HUES6 (cell line): ENCODE data around the gene FUZ.
A peak's percentile ranks its signal among the peaks of the same experiment; 100 is the strongest.

Experiments used
- H3K27ac ChIP-seq: 2 replicates; pipeline ENCODE4 v1.7.0; 2013; ENCODE audit warnings: low read depth, mild to moderate bottlenecking, low read length, inconsistent platforms
- H3K27me3 ChIP-seq: 2 replicates; pipeline ENCODE4 v1.6.1; 2013; ENCODE audit warnings: low read length; ENCODE audit not compliant: control insufficient read depth, insufficient read depth
- H3K36me3 ChIP-seq: 2 replicates; pipeline ENCODE4 v1.6.1; 2013; ENCODE audit warnings: low read length; ENCODE audit not compliant: control insufficient read depth, insufficient read depth
- H3K4me1 ChIP-seq: 2 replicates; pipeline ENCODE4 v1.6.1; 2013; ENCODE audit warnings: low read length; ENCODE audit not compliant: control insufficient read depth, insufficient read depth
- H3K4me3 ChIP-seq: 2 replicates; pipeline ENCODE4 v1.5.1; 2013; ENCODE audit warnings: low read depth, low read length
- H3K9ac ChIP-seq: one replicate; pipeline ENCODE4 v1.6.1; 2013; ENCODE audit warnings: mild to moderate bottlenecking, low read length
- H3K9me3 ChIP-seq: 2 replicates; pipeline ENCODE4 v1.6.1; 2013; ENCODE audit warnings: low read depth, low read length; ENCODE audit not compliant: control insufficient read depth, insufficient read depth

Gene FUZ

DNA sequence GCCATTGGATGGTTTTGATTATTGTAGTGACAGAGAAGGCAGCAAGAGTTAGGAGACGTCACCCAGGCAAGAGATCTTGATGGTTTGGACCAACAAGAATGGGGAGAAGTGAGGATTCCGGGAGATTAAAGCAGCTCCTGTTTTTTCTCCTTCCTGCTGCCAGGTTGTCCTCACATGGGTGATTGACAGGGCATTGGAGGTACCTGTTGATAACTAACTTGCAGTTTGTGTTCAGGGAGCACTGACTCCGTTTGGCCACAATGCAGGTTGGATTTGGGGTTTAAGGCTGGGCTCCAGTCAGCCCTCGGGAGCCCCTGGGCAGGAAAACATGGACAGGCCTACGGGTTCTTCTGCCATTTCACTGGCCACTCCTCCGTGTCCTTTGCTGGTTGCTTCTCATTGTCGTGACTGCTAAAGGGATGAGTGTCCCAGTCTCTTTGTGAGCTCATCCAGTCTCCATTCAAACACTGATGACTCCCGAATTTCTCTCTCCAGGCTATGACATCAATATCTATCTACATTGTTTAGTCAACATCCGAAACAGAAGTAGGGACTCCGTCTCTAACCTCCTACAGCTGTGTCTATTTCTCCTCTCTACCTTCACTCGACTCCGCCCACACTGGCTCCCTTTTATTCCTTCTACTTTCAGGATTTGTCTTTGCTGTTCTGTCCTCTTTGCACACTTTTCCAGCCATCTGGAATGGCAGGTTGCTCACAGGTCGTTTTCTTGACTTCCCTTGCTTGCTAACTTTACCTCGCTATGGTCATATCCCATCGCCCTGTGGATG is 36.5 kb upstream of the FUZ start:
- Histone ChIP-seq H3K9ac (peak overlapping the region; percentile 88), H3K9me3 (no peaks in the 10 kb centered on the region; the same call in 1 of the 2 replicates), H3K4me1 (peaks cover 12% of the 10 kb centered on the region; the same call in 1 of the 2 replicates), H3K27me3 (no peaks in the 10 kb centered on the region), H3K4me3 (peak overlapping the region; percentile 80), H3K36me3 (peaks cover 12% of the 10 kb centered on the region), H3K27ac (no peak overlapping the region)

GRCh38 chr19:49848938-49849337 is 35.8 kb upstream of the FUZ start:
- H3K27ac ChIP-seq = no peak overlapping the region
- peaks cover 5% of the 10 kb centered on the region; the same call in 1 of the 2 replicates for H3K36me3 ChIP-seq
- H3K4me1 ChIP-seq = peaks cover 12% of the 10 kb centered on the region; the same call in 1 of the 2 replicates
- H3K9me3 ChIP-seq = no peaks in the 10 kb centered on the region; the same call in 1 of the 2 replicates
- H3K27me3 ChIP-seq = no peaks in the 10 kb centered on the region
- H3K4me3 ChIP-seq = no peak overlapping the region
- H3K9ac ChIP-seq = no peak overlapping the region

DNA sequence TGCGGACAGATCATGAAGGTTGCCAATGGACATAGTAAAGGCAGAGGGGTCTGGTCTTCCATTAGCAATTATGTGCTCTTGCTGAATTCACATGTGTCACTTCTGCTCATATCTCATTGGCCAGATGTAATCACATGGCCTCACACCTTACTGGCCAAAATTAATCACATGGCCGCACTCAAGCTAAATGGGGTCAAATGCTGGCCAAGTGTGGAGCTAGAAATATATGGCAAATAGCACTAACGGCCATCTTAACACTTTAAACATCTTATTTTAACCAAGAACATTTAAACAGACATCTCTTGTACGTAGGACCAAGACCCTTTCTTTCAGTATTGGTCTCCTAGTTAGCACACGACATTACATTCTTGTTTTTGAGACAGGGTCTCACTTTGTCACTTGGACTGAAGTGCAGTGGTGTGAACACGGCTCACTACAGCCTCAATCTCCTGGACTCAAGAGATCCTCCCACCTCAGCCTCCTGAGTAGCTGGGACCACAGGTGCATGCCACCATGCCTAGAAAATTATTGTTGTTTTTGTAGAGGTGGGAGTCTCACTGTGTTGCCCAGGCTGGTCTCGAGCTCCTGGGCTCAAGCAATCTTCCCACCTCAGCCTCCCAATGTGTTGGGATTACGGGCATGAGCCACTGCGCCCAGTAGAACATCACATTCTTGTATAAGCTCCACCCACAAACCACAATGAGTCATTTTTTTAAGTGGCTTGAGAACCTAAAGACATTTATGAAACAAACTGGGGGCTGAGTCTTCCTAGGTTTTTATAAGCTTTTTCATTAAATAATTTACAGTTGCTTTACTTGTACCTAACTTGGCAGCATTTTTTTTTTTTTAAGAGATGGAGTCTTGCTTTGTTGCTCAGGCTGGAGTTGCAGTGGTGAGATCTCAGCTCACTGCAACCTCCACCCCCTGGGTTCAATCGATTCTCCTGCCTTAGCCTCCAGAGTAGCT is 34.9 kb upstream of the FUZ start:
- H3K27ac ChIP-seq = no peak overlapping the region
- H3K9ac ChIP-seq = no peak overlapping the region

GRCh38 chr19:49846408-49846807 is 33.3 kb upstream of the FUZ start:
- Histone ChIP-seq H3K27me3 (no peaks in the 10 kb centered on the region), H3K9me3 (no peaks in the 10 kb centered on the region; the same call in 1 of the 2 replicates), H3K9ac (no peak overlapping the region), H3K4me1 (0 out of 2 replicates have a peak, but pooled peaks cover 3% of the 10 kb centered on the region), H3K36me3 (peaks cover 5% of the 10 kb centered on the region; the same call in 1 of the 2 replicates), H3K4me3 (no peak overlapping the region), H3K27ac (no peak overlapping the region)

More for the DNA sequence above, 34.9 kb upstream of the FUZ start:
- Histone ChIP-seq H3K27me3 (no peaks in the 10 kb centered on the region), H3K4me3 (no peak overlapping the region), H3K36me3 (peaks cover 5% of the 10 kb centered on the region; the same call in 1 of the 2 replicates), H3K4me1 (peaks cover 12% of the 10 kb centered on the region; the same call in 1 of the 2 replicates), H3K9me3 (no peaks in the 10 kb centered on the region; the same call in 1 of the 2 replicates)

DNA sequence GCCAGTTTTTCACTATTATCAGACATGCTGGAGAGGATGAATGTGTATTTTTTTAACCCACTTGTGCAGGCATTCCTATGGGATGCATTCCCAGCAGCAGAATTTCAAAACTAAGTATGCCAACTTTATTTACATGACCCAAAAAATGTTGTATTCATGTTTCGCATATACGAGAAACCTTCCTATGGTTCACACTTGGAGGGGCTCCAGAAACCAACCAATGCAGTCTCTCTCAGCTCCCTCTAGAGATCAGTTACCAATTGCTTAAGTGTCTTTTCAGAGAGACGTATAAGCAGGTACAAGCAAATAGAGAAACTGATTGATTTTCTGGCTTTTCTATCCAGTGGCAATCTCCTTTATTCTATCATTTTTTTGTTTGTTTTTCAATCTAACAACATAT is 32.3 kb upstream of the FUZ start:
- H3K36me3 ChIP-seq = peaks cover 12% of the 10 kb centered on the region; the same call in 1 of the 2 replicates
- no peak overlapping the region for H3K4me3 ChIP-seq
- 0 out of 2 replicates have a peak, but pooled peaks cover 3% of the 10 kb centered on the region for H3K4me1 ChIP-seq
- no peaks in the 10 kb centered on the region for H3K27me3 ChIP-seq
- H3K9ac ChIP-seq = no peak overlapping the region
- no peaks in the 10 kb centered on the region; the same call in 1 of the 2 replicates for H3K9me3 ChIP-seq
- no peak overlapping the region for H3K27ac ChIP-seq

DNA sequence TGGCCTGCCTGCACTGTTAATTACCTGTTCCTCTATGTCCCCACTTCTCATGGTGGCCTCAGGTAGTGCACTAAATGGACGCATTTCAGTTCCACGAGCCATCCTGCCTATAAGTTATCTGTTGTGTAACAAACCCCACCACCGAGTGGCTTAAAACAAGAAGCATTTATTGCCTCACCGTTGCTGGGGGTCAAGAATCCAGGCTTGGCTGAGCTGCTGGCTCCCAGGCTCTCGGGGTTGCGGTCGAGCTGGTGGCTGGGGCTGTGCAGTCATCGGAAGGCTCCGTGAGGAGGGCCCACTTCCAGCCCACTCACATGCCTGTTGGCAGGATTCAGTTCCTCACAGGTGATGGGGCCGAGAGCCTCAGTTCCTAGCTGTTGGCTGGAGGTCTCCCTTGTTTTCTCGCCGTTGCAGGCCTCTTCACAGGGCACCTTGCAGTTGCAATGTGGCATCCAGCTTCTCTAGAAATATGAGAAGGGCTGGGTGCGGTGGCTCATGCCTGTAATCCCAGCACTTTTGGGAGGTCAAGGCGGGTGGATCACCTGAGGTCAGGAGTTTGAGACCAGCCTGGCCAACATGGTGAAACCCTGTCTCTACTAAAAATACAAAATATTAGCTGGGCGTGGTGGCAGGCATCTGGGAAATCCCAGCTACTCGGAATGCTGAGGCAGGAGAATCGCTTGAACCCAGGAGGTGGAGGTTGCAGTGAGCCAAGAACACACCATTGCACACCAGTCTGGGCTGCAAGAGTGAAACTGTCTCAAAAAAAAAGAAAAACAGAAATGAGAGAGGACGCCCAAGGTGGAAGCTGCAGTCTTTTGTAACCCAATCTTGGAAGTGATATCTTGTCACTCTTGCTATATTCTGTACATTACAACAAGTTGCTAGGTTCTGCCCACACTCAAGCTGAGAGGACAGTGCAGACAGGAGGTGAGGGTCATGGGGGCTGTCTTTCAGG is 31.3 kb upstream of the FUZ start:
- no peak overlapping the region for H3K9ac ChIP-seq
- H3K4me3 ChIP-seq = no peak overlapping the region
- H3K27ac ChIP-seq = no peak overlapping the region
- no peaks in the 10 kb centered on the region for H3K27me3 ChIP-seq
- no peaks in the 10 kb centered on the region; the same call in 1 of the 2 replicates for H3K9me3 ChIP-seq
- no peaks in the 10 kb centered on the region for H3K4me1 ChIP-seq
- H3K36me3 ChIP-seq = peaks cover 19% of the 10 kb centered on the region

- Histone ChIP-seq H3K4me1 (no peaks in the 10 kb centered on the region), H3K27ac (no peak overlapping the region), H3K27me3 (no peaks in the 10 kb centered on the region), H3K4me3 (no peak overlapping the region), H3K9ac (no peak overlapping the region), H3K36me3 (peaks cover 27% of the 10 kb centered on the region), H3K9me3 (no peaks in the 10 kb centered on the region)
Observed at GRCh38 chr19:49843265-49843664, 30.2 kb upstream of the FUZ start.

DNA sequence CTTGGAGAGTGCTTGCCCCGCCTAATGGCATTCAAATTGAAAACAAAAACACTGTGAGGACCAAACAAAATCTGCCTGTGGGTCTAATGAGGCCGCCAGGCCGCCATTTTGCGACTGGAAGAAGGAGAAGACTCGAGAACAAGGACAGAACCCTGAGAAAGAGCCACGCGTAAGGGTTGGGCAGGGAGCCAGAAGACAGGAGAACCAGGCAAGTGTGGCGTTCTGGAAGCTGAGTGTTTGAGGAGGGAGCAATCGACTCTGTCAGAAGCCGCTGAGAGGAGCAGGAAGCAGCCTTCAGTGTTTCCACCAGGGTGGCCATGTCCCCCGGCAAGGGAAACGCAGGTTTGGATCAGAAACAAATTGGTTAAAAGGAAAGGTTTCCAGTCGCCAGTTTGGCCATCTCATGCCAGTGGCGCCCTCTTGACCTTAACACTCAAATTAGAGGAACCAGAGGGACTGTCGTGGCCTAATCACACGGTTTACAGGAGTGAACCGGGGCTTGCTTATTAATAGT is 27.7 kb upstream of the FUZ start:
- Histone ChIP-seq H3K27ac (no peak overlapping the region), H3K9ac (no peak overlapping the region), H3K9me3 (no peaks in the 10 kb centered on the region), H3K4me3 (no peak overlapping the region), H3K4me1 (no peaks in the 10 kb centered on the region), H3K27me3 (no peaks in the 10 kb centered on the region), H3K36me3 (peaks cover 49% of the 10 kb centered on the region)

DNA sequence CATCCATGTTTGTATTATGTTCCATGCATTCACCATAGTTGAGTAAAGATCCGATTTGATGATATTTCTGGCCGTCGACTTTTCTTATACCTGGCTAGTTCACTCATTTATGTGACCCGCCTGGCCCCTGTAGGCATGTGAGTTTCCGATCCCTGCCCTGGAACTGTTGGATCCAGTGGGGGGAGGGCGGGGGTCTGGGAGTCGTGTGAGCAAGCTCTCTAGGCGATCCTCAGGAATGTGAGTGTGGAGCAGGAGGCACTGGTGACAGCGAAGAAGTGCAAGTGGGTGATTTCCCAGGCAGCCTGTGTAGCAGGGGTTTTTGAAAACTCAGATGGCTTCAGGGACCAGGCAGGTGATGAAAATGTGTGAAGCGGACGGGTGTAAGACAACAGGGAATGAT is 27.2 kb upstream of the FUZ start:
- Histone ChIP-seq H3K9me3 (no peaks in the 10 kb centered on the region), H3K4me1 (no peaks in the 10 kb centered on the region), H3K9ac (no peak overlapping the region), H3K27ac (no peak overlapping the region), H3K27me3 (no peaks in the 10 kb centered on the region), H3K4me3 (no peak overlapping the region), H3K36me3 (peaks cover 54% of the 10 kb centered on the region)

DNA sequence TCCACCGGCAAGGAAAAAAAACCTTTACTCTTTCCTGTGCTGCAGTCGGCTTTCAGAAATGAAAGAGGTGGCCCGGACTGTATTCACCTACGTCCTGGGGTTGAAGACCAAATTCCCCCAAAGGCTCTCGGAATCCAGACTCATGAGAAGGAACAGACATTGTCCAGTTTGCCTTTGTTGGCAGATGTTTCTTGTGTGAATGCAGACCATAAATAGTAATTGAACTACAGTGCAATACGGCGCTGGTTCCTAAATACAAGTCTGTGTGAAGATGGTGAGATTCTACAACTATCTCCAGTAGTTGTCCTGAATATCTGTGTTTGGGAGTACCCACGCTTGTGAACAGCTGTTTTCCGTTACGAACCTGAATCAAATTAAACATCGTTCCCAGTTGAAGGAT is 26.6 kb upstream of the FUZ start:
- Histone ChIP-seq H3K36me3 (peaks cover 60% of the 10 kb centered on the region), H3K4me3 (no peak overlapping the region), H3K27me3 (no peaks in the 10 kb centered on the region), H3K27ac (no peak overlapping the region), H3K9ac (no peak overlapping the region), H3K9me3 (no peaks in the 10 kb centered on the region), H3K4me1 (no peaks in the 10 kb centered on the region)
